HepG2 (cell line): ENCODE data around the gene CCL22. TPM values are rescaled to one million over a fixed set of nuclear protein-coding genes. Genes with fewer than 3 reads are reported as not detected.

ENCODE experiments used
- GATA4 ChIP-seq: sonication (generic); IDR thresholded peaks from 2 replicates; pipeline ENCODE4 v1.6.1; 2016; ENCODE audit warnings: antibody characterized with exemption, low read depth, borderline replicate concordance
- HNRNPL ChIP-seq: fragments of 200-400 bp; formaldehyde crosslinking; IDR thresholded peaks from 2 replicates; pipeline ENCODE4 v1.6.1; 2017; ENCODE audit warnings: mild to moderate bottlenecking, low read depth, low read length
- MAFK ChIP-seq, 2 experiments: IDR thresholded peaks in 1 of 2; conservative IDR thresholded peaks in 1 of 2; 2 replicates each; pipeline ENCODE4 v1.6.1; 2011; ENCODE audit warnings: improper control_type of control experiment in 2 of 2, low read length in 2 of 2
- RAD51 ChIP-seq: fragments of 450-650 bp; IDR thresholded peaks from 2 replicates; pipeline ENCODE4 v1.6.1; 2016; ENCODE audit warnings: borderline replicate concordance
- SNRNP70 ChIP-seq: fragments of 200-400 bp; formaldehyde crosslinking; IDR thresholded peaks from 2 replicates; pipeline ENCODE4 v1.6.1; 2017; ENCODE audit warnings: mild to moderate bottlenecking, low read depth, low read length, moderate library complexity
- TGIF2 ChIP-seq: IDR thresholded peaks from 2 replicates; pipeline ENCODE4 v1.6.1; 2016; ENCODE audit warnings: control low read depth, missing compliant biosample characterization
- XRCC5 ChIP-seq: fragments of 200-400 bp; formaldehyde crosslinking; optimal IDR thresholded peaks from 2 replicates; pipeline ENCODE3; 2017; ENCODE audit warnings: mild to moderate bottlenecking, low read length
- YY1 ChIP-seq: IDR thresholded peaks from 2 replicates; pipeline ENCODE4 v1.6.1; 2011; ENCODE audit warnings: low read length, low read depth, moderate library complexity, mild to moderate bottlenecking; ENCODE audit not compliant: insufficient read depth, insufficient replicate concordance
- ZBTB4 ChIP-seq: sonication (generic); formaldehyde crosslinking; IDR thresholded peaks from 2 replicates; pipeline ENCODE4 v1.4.0; 2020; ENCODE audit warnings: missing genetic modification reagents, mild to moderate bottlenecking, borderline replicate concordance
- ZHX1 ChIP-seq: sonication (generic); formaldehyde crosslinking; IDR thresholded peaks from 2 replicates; pipeline ENCODE4 v1.8.1; 2022; ENCODE audit warnings: low read depth, mild to moderate bottlenecking, missing genetic modification reagents
- ZNF230 ChIP-seq: sonication (generic); formaldehyde crosslinking; IDR thresholded peaks from 2 replicates; pipeline ENCODE4 v1.4.0; 2020; ENCODE audit warnings: mild to moderate bottlenecking, missing genetic modification reagents
- ZNF280B ChIP-seq: sonication (generic); formaldehyde crosslinking; IDR thresholded peaks from 2 replicates; pipeline ENCODE4 v1.5.0; 2020; ENCODE audit warnings: missing genetic modification reagents, mild to moderate bottlenecking, borderline replicate concordance
- ZNF670 ChIP-seq: sonication (generic); formaldehyde crosslinking; IDR thresholded peaks from 2 replicates; pipeline ENCODE4 v1.8.0; 2022; ENCODE audit warnings: mild to moderate bottlenecking, missing genetic modification reagents, borderline replicate concordance
- polyA plus RNA-seq, 8 experiments: library from polyadenylated mRNA; depleted of rRNA in 3 of 8; stranded (reverse) in 7 of 8; unstranded in 1 of 8; fragments of >200 nt; fragmentation: Illumina TruSeq in 4 of 8; extraction: Trizol in 4 of 8; gene quantifications; 2 replicates each; pipeline versions ENCODE4 v1.2.1 to v1.2.3, GENCODE V29; 2011 to 2016; ENCODE audit warnings: low read depth in 4 of 8, missing spikeins in 1 of 8, mixed read lengths in 1 of 8; ENCODE audit not compliant: insufficient read depth in 1 of 8
- total RNA-seq, 5 experiments: library from RNA; depleted of rRNA; stranded (reverse); fragments of >200 nt; fragmentation: Illumina TruSeq; extraction: Trizol; gene quantifications; 2 replicates each; pipeline ENCODE4 v1.2.3, GENCODE V29; 2016; ENCODE audit warnings: low read depth in 1 of 5
- TF ChIP-seq, protein P1 (sequence below): sonication (generic); formaldehyde crosslinking; IDR thresholded peaks from 2 replicates; pipeline ENCODE4 v1.4.0; 2020; ENCODE audit warnings: missing genetic modification reagents, borderline replicate concordance
- TF ChIP-seq, protein P2 (sequence below): sonication (generic); formaldehyde crosslinking; IDR thresholded peaks from 2 replicates; pipeline ENCODE4 v1.4.0; 2020; ENCODE audit warnings: mild to moderate bottlenecking, missing genetic modification reagents

Gene CCL22
- total and polyA plus RNA-seq, 2 of the 13 experiments (the other 11 are each of a cell fraction or from before 2014, with no cell fraction given) = not detected

GRCh38 chr16:57372372-57373116, 14.0 kb downstream of the CCL22 start, which contains the start of gene CX3CL1 (continued):
- peak; percentile 88; the same call in 1 of the 2 replicates for TF ChIP-seq ZNF280B (CRISPR knock-in tag)
- peak; percentile 87 for TF ChIP-seq GATA4
- peak; percentile 95 for TF ChIP-seq ZNF230 (CRISPR knock-in tag)
- peak; percentile 52 for TF ChIP-seq XRCC5
- peak; percentile 100 for TF ChIP-seq HNRNPL
- TF ChIP-seq, protein P1, sequence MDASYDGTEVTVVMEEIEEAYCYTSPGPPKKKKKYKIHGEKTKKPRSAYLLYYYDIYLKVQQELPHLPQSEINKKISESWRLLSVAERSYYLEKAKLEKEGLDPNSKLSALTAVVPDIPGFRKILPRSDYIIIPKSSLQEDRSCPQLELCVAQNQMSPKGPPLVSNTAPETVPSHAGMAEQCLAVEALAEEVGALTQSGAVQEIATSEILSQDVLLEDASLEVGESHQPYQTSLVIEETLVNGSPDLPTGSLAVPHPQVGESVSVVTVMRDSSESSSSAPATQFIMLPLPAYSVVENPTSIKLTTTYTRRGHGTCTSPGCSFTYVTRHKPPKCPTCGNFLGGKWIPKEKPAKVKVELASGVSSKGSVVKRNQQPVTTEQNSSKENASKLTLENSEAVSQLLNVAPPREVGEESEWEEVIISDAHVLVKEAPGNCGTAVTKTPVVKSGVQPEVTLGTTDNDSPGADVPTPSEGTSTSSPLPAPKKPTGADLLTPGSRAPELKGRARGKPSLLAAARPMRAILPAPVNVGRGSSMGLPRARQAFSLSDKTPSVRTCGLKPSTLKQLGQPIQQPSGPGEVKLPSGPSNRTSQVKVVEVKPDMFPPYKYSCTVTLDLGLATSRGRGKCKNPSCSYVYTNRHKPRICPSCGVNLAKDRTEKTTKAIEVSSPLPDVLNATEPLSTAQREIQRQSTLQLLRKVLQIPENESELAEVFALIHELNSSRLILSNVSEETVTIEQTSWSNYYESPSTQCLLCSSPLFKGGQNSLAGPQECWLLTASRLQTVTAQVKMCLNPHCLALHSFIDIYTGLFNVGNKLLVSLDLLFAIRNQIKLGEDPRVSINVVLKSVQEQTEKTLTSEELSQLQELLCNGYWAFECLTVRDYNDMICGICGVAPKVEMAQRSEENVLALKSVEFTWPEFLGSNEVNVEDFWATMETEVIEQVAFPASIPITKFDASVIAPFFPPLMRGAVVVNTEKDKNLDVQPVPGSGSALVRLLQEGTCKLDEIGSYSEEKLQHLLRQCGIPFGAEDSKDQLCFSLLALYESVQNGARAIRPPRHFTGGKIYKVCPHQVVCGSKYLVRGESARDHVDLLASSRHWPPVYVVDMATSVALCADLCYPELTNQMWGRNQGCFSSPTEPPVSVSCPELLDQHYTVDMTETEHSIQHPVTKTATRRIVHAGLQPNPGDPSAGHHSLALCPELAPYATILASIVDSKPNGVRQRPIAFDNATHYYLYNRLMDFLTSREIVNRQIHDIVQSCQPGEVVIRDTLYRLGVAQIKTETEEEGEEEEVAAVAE (CRISPR knock-in tag) = peak; percentile 1; the same call in 1 of the 2 replicates
- TF ChIP-seq ZNF670 (CRISPR knock-in tag) = peak; percentile 95; the same call in 1 of the 2 replicates
- peak; percentile 45 for TF ChIP-seq YY1
- no peak for TF ChIP-seq RAD51
- TF ChIP-seq MAFK (conservative IDR thresholded peaks at IDR 0.05 in 1 of 2, IDR thresholded peaks at IDR 0.05 in 1 of 2; ENCODE audit: low read length in 2 of 2) = no peak; a peak in 1 of 4 replicates
- TF ChIP-seq TGIF2 (CRISPR knock-in tag) = no peak; the same call in none of the 2 replicates
- TF ChIP-seq, protein P2, sequence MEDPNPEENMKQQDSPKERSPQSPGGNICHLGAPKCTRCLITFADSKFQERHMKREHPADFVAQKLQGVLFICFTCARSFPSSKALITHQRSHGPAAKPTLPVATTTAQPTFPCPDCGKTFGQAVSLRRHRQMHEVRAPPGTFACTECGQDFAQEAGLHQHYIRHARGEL (CRISPR knock-in tag) = no peak
- TF ChIP-seq ZHX1 = peak; percentile 73; the same call in 1 of the 2 replicates
- TF ChIP-seq ZBTB4 (CRISPR knock-in tag) = peak; percentile 52; the same call in 1 of the 2 replicates
- TF ChIP-seq SNRNP70 = no peak
